Breast epithelium (tissue), 4 donors: ENCODE results near the gene MICAL3. TPM values are rescaled to one million over a fixed set of nuclear protein-coding genes. Genes with fewer than 3 reads are reported as not detected.

ENCODE experiments used
- DNase-seq, 2 donors: peaks; one replicate each; pipeline ENCODE4 v3.0.0-alpha.2; 2019; ENCODE audit warnings: low spot score in 2 of 2
- H3K27ac ChIP-seq, 2 donors: fragments of 200-600 bp; sonication (generic) in 1 of 2; one replicate each; pipeline ENCODE4 v1.5.1; 2016 to 2019; ENCODE audit warnings: mild to moderate bottlenecking in 1 of 2
- H3K27me3 ChIP-seq, 2 donors: fragments of 200-600 bp; sonication (generic) in 1 of 2; one replicate each; pipeline versions ENCODE4 v1.5.1 to v1.6.0; 2017 to 2019; ENCODE audit warnings: control low read depth in 1 of 2, mild to moderate bottlenecking in 1 of 2
- H3K36me3 ChIP-seq: fragments of 200-600 bp; one replicate; pipeline ENCODE4 v1.5.1; 2019
- H3K4me1 ChIP-seq, 2 donors: fragments of 200-600 bp; sonication (generic); one replicate each; pipeline ENCODE4 v1.5.1; 2016 to 2019; ENCODE audit warnings: control low read depth in 1 of 2
- H3K4me3 ChIP-seq, 3 donors: fragments of 200-600 bp; sonication (generic); 1 replicate in 2 of 3; 2 replicates in 1 of 3; pipeline ENCODE4 v1.5.1; 2016 to 2019; ENCODE audit warnings: mild to moderate bottlenecking in 3 of 3, moderate library complexity in 2 of 3
- H3K9me3 ChIP-seq, 2 donors: fragments of 200-600 bp; sonication (generic) in 1 of 2; one replicate each; pipeline ENCODE4 v1.5.1; 2016 to 2019; ENCODE audit warnings: control low read depth in 1 of 2
- POLR2A ChIP-seq: fragments of 450-650 bp; IDR thresholded peaks from one replicate; pipeline ENCODE4 v1.6.1; 2016; ENCODE audit warnings: antibody characterized with exemption, mild to moderate bottlenecking, moderate library complexity
- POLR2AphosphoS5 ChIP-seq, 3 donors: sonication (generic); formaldehyde crosslinking; IDR thresholded peaks; one replicate each; pipeline ENCODE4 v1.6.1; 2017; ENCODE audit warnings: antibody characterized with exemption in 3 of 3
- intact Hi-C: fragments of 100-400 bp; cut with DNase I; formaldehyde crosslinking; loops from one replicate; pipeline ENCODE4 v1.15.1; 2023; ENCODE audit warnings: low total_unique reads
- total RNA-seq, 3 donors: library from RNA; depleted of rRNA; stranded (reverse); fragments of >200 nt; gene quantifications; one replicate each; pipeline ENCODE4 v1.1.0, GENCODE V29; 2016
- TF ChIP-seq, protein P1 (sequence below), 3 donors: fragments of 450-650 bp; IDR thresholded peaks; one replicate each; pipeline ENCODE4 v1.5.1; 2016 to 2017; ENCODE audit warnings: antibody characterized with exemption in 3 of 3, mild to moderate bottlenecking in 3 of 3, moderate library complexity in 3 of 3

MICAL3 gene
- total RNA-seq, 3 donors from 2014 or later, result 19.5 to 42.3 (median 34.8) TPM

DNA sequence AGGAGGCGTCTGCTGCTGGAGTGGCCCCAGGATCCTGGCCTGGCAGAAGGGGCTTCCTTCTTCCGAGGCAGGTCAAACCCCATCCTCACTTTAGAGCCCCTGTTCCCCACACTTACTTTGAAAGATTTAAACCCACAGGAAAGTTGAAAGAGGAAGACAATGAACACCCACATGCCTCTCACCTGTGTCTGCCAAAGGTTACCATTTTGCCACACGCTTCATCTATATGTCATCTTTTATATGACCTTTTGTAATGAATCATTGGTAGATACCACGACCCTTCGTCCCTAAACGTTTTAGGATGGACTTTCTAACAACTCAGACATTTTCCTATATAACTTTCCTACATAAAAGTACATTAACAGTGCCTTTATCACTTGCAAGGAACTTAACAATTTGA is 210.3 kb downstream of the MICAL3 start:
- Histone ChIP-seq H3K36me3 (no peaks in the 10 kb centered on the region), H3K27ac (no peak overlapping the region), H3K27me3 (no peaks in the 10 kb centered on the region), H3K4me1 (no peaks in the 10 kb centered on the region), H3K9me3 (no peaks in the 10 kb centered on the region), H3K4me3 (no peak overlapping the region)
- DNase-seq, result no peak
- TF ChIP-seq, protein P1, sequence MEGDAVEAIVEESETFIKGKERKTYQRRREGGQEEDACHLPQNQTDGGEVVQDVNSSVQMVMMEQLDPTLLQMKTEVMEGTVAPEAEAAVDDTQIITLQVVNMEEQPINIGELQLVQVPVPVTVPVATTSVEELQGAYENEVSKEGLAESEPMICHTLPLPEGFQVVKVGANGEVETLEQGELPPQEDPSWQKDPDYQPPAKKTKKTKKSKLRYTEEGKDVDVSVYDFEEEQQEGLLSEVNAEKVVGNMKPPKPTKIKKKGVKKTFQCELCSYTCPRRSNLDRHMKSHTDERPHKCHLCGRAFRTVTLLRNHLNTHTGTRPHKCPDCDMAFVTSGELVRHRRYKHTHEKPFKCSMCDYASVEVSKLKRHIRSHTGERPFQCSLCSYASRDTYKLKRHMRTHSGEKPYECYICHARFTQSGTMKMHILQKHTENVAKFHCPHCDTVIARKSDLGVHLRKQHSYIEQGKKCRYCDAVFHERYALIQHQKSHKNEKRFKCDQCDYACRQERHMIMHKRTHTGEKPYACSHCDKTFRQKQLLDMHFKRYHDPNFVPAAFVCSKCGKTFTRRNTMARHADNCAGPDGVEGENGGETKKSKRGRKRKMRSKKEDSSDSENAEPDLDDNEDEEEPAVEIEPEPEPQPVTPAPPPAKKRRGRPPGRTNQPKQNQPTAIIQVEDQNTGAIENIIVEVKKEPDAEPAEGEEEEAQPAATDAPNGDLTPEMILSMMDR (IDR thresholded peaks at IDR 0.05), result no peak
- TF ChIP-seq POLR2A (no peak), POLR2AphosphoS5 (IDR thresholded peaks at IDR 0.05) (no peak)
- intact Hi-C loops, result no loop called here

DNA sequence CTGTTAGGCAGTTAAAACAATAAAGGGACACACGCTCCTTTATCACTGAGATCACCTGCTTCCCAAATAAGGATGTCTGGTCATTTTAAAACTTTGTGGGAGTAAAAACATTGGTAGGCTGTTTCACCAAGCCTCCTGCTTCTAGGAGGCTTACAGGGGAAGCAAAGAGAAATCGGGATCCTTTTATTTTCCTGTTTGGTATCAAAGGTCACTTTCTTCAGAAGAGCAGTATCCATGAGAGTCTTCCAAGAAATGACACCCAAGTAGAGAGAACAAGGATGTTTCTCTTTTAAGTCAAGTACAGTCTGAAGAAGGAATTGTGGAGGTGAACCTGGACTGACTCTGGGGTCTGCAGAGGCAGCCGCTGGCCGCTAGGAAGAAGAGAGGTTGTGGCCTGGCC is 213.2 kb downstream of the MICAL3 start:
- Histone ChIP-seq H3K4me1 (no peaks in the 10 kb centered on the region), H3K9me3 (no peaks in the 10 kb centered on the region), H3K27me3 (no peaks in the 10 kb centered on the region), H3K27ac (no peak overlapping the region), H3K36me3 (no peaks in the 10 kb centered on the region), H3K4me3 (no peak overlapping the region)
- intact Hi-C loops, result no loop called here
- TF ChIP-seq POLR2A (no peak), POLR2AphosphoS5 (IDR thresholded peaks at IDR 0.05) (no peak)
- TF ChIP-seq, protein P1 (IDR thresholded peaks at IDR 0.05), result no peak
- no peak for DNase-seq

DNA sequence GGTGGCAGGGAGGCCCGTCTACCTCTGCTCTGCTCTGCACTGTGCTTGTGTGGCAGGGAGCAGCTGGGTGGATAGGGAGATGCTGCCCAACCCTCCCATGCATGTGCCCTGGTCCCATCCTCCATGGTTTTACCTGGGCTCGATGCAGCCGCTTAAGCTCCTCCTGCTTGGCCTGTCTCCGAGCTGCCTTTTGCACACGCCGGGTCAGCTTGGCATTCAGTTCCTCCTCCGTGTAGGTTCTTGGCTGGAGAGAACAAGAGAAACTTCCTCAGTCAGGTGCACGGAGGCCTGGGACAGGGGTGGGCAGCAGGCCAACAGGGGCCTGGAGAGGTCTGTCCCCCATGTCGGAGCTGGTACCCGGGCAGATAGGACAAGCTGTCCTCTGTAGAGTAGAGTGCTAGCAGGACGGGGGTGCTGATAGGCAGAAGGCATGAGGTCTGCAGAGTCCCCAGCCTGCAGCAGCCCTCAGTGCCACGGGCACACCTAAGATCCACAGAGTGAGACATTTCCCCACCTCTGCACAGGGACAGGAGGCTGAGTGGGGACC is 213.7 kb downstream of the MICAL3 start:
- no peaks in the 10 kb centered on the region for H3K36me3 ChIP-seq
- H3K27me3 ChIP-seq, result no peaks in the 10 kb centered on the region
- H3K27ac ChIP-seq, result no peak overlapping the region
- TF ChIP-seq POLR2AphosphoS5 (IDR thresholded peaks at IDR 0.05) (no peak), POLR2A (no peak)
- TF ChIP-seq, protein P1 (IDR thresholded peaks at IDR 0.05), result no peak
- DNase-seq, result no peak
- no peaks in the 10 kb centered on the region for H3K4me1 ChIP-seq
- no peaks in the 10 kb centered on the region for H3K9me3 ChIP-seq
- intact Hi-C loops, result no loop called here
- H3K4me3 ChIP-seq, result no peak overlapping the region

DNA sequence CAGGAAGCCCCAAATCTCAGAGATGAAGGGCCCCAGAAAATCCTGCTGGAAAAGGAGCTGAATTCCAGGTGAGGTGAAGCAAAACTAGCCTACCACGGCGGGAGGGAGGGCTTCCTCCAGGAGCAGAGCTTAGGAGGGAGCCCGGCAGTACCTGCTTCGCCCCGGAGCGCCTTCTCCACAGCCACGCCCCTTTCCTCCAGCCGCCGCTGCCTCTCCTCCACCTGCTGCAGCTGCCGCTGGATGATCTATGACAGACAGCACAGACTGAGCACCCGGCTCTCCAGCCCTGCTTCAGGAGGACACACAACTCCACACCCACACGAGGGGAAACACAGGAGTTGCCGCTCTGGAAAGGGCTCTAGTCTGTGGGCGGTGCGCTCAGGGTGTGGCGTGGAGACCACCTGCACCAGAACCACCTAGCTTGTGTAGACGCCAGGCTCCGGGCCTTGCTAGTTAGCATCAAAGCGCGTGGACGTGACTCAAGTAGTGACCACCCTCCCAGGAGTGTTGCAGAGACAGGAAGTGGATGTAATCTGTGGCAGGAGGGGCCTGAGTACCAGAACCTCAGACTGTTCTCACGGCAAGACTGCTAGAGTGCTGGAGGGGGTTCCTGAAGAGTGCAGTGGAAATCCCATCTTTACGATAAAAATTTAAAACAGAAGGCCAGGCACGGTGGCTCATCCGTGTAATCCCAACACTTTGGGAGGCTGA is 215.5 kb downstream of the MICAL3 start:
- Histone ChIP-seq H3K9me3 (no peaks in the 10 kb centered on the region), H3K36me3 (no peaks in the 10 kb centered on the region), H3K4me1 (no peaks in the 10 kb centered on the region), H3K27ac (no peak overlapping the region), H3K4me3 (no peak overlapping the region), H3K27me3 (no peaks in the 10 kb centered on the region)
- intact Hi-C loops, result no loop called here
- TF ChIP-seq POLR2A (no peak), POLR2AphosphoS5 (IDR thresholded peaks at IDR 0.05) (no peak)
- TF ChIP-seq, protein P1 (IDR thresholded peaks at IDR 0.05), result no peak
- no peak for DNase-seq

DNA sequence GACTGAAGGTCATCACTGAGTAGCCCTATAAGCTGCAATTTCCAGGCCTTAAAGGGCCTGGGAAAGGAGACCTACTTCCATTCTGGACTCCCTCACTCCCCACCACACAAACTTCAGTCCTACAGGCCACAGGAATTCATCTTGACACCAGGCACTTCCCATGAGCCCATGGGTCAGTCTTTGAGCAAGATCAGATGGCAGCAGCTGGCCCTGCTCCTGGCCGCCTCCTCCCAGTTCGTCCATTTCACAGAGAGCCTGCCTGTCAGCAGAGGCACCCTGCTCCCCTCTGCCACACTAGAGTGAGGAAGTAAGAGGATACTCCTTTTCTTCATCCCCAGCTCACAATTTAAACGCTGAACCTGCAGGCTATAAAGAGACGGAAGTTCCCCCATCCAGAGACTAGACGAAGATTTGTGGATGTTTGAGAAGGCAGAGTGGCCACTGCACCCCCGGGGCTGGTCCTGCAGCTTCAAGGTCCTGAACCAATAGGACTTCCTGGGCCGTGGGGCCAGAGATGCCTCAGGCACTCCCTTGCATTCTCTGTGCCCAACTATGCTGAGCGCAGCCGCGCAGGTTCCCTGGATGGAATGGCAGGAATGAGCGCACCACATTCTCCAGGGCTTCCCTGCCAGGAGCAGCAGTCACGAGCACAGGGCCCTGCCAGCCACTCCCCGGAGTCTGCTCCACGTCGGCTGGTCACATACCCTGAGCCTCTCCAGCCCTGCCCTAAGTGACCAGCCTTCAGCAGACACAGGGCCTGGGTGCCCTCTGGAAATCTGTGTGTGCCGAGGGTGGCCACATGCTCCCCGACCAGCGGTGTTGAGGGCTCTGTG is 216.6 kb downstream of the MICAL3 start:
- no peak overlapping the region for H3K27ac ChIP-seq
- DNase-seq, result no peak
- no peak overlapping the region for H3K4me3 ChIP-seq
- no peaks in the 10 kb centered on the region for H3K27me3 ChIP-seq
- TF ChIP-seq, protein P1 (IDR thresholded peaks at IDR 0.05), result no peak
- TF ChIP-seq POLR2AphosphoS5 (IDR thresholded peaks at IDR 0.05) (no peak), POLR2A (no peak)
- H3K36me3 ChIP-seq, result no peaks in the 10 kb centered on the region
- H3K9me3 ChIP-seq, result no peaks in the 10 kb centered on the region
- H3K4me1 ChIP-seq, result no peaks in the 10 kb centered on the region
- intact Hi-C loops, result no loop called here
